HPDE6-E6E7 (cell line): Measurements from ENCODE around the gene TVP23A.
"Not testable (repeated sequence)": the region's sequence is repeated elsewhere in the genome, so short reads cannot be mapped to it uniquely, and the experiment has no call there.

Experiments
- DNase-seq: peaks from one replicate; pipeline ENCODE4 v3.0.0; 2011; ENCODE audit warnings: missing footprints; ENCODE audit errors: extremely low spot score

Gene TVP23A

DNA sequence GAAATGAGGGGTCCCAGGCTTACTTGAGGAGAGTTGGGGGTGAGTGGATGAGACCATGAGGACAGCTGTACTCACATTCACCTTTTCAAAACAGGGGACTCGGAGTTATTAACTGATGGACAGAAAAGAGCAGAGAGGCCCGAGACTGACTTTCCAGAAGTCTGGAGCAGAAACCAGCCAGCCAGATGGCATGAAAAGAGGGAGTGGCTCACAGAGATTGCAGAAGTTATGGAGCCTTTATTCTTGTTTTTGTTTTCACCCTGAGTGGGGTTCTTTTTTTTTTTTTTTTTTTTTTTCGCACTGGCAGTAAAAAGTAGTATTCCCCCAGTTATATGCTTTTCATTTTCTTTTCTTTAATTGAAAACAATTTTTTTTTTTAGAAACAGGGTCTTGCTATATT, 18.9 kb downstream of the TVP23A start:
- no peak for DNase-seq

DNA sequence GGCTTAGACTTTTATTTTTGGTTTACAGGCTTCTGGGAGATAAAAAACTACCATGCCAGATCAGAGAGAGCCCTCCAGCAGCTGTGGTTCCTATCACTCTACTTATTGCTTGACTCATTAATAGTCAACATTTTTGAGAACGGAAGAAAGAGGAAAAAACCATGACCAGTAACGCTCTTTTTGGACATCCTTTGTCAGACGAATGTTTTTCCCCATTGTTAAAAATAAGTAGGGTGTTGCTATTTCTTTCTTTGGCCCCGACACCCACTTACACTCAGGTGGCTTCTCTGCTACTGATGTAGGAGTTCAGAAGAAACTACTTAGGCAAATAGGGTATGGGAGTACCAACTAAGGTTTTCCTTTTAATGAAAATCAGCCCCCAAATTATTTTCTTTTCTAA, 27.5 kb downstream of the TVP23A start:
- no peak for DNase-seq

DNA sequence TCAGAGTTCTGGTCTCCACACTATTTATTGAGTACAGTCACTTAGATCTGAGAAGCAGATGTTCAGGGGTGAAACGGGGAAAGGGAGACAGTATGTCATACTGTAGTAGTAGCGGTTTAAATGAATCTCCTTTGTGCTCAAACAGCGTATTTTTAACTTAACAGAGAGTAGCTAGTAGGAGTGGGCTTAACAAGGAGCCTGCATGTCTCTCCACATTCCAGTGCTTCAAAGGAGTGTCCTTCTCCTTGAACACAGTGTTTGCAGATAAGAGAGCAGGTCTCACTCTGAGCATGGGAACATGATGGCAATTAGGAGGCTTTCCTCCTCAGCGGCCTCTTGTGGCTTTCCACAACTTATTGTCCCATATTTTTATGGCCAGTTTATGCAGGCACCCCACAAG, 30.0 kb downstream of the TVP23A start:
- not testable (repeated sequence) for DNase-seq

DNA sequence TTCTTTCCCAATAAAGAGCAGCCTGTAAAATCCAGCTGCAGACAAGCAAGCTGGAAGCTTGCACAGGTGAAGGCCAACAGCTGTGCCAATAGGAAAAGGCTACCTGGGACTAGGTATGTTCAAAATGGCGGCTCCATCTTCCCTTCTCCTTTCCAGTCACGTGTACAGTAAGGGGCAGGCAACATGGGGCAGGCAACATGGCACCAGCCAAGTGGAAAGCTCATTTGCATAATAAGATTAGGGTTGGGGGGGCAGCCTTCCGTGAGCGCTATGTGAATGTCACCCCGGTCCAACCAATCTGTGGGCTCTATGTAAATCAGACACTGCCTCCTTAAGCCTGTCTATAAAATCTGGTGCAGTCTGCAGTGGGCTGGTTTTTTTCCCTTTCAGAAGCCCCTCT, 31.3 kb downstream of the TVP23A start:
- DNase-seq: no peak

DNA sequence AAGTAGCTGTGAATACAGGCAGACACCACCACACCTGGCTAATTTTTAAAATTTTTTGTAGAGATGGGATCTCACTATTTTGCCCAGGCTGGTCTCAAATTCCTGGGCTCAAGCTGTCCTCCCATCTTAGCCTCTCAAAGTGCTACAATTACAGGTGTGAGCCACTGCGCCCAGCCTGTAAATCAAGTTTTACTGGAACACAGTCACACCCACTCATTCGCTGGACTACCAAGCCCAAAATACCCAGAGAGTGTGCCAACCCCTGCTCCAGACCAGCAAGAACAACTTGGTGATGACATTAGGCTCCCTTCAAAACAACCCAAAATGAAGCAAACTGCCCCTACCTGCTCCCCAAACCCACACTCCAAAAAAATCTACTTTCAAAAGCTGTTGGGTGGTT, 36.0 kb downstream of the TVP23A start:
- no peak for DNase-seq

DNA sequence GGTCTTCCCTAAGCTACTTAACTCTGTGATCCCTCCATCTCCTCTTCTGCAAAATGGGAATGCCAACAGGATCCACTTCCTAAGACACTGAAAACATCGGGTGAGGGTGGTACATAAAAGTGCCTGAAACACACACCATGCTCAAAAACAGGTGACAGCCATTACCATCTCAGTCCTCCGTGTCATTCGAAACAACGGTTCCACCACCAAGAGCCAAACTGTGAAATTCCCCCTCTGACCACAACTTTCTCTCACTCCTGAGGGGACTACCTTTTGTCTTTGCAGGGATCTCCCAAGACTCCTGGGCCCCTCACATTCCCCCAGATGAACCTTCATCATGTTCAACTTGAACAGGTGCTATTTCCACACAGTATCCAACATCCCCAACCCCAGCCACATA, 38.0 kb downstream of the TVP23A start:
- DNase-seq: no peak

DNA sequence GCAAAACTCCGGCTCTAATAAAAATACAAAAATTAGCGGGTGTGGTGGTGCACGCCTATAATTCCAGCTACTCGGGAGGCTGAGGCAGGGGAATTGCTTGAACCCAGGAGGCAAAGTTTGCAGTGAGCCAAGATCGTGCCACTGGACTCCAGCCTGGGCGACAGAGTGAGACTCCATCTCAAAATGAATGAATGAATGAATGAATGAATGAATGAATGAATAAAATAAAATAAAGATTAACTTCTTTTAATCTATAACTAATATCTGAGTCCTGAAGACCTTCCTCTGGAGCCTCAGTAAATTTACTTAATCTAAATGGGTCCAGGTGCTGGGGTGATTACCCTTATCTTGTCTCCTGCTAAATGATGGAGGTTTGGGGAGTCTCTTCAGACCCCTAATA, 38.7 kb downstream of the TVP23A start:
- DNase-seq: not testable (repeated sequence)

DNA sequence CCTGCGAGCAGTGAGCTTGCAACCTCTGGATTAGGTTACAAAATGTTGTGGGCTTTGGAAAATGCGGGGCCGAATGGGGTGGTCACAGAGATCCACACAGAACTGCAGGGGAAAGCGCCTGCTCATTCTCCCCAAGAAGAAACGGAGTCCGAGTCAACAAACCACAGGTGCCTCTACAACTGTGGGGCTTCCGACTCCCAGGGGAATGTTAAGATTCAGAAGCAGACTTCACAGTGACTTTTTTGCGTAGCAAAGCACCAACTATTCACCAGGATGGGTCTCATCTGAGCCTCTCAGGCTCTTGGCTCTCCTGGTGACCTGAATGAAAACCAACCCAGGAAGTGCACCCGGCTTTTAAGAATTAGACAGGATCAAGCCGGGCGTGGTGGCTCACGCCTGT, 41.2 kb downstream of the TVP23A start:
- no peak for DNase-seq

DNA sequence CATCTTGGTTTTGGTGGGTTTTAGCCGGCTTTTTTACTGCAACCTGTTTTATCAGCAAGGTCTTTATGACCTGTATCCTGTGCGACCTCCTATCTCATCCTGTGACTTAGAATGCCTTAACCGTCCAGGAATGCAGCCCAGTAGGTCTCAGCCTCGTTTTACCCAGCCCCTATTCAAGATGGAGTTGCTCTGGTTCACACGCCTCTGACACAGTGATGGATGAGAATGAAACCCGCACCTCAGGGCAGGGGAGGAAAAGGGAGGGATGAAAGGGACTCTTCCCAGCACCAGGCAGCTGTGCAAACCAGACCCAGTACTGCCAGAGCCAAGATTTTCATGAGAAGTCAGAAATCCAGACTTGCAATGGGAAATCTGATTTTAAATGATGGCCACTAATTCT, 41.7 kb downstream of the TVP23A start:
- DNase-seq: not testable (repeated sequence)

DNA sequence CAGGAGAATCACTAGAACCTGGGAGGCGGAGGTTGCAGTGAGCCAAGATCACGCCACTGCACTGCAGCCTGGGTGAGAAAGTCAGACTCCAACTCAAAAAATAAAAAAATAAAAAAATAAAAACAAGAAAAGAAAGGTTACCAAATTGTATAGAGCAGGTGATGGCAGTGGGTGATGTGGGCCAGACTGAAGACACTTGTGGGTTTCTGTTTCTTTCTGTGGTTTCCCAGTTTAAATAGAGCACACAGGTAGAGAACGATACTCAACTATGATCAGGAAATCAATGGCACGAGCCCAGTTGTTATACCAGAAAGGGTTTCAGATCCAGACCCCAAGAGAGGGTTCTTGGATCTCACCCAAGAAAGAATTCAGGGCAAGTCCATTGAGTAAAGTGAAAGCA, 42.3 kb downstream of the TVP23A start:
- no peak for DNase-seq

DNA sequence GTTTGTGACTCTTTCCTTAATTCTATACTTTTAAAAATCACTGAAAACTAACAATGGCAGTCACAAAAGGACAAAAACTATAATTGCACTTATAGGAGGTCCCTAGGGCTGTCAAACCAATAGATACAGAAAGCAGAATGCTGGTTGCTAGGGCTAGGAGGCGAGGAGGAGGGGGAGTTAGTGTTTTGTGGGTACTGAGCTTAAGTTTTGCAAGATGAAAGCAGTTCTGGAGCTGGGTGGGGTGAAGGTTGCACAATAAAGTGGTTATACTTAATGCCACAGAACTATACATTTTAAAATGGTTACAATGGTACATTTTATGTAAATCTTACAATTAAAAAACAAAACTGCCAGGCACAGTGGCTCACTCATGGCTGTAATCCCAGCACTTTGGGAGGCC, 47.7 kb downstream of the TVP23A start:
- no peak for DNase-seq

DNA sequence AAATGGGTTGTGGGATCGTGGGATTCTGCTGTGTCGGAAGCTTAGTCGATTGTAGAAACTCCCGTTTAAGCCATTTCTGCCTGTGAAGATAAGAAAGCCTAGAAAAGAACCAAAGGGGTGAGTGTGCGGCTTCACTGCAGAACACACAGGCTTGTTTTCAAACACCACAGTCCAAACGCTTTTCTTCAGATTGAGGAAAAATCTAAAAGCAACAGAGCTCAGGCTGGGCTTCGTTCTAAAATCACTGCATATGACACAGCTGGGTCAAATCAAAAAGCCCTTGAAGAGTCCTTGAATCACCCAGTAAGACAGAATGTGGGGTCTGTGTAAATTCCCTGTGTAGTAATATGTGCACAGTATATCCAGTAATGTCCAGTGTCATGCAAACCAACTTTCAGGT, 49.2 kb downstream of the TVP23A start:
- no peak for DNase-seq

DNA sequence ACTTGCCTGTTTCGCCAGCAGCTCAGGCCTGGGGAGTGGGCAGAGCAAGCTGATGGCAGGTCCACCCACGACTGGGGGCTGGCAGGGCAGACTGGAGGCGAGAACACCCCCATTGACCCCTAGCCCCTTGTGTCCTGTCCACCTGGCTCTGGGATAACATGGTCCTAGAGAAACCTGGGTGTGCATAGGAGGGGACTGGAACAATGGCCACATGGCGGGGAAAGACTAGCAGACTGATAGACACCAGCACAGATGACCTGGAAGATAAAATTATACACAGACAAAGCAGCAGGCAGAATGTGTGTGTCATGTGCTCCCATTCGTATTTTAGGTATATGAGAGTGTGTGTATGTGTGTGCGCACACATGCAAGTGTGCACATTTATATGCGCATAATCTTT, 51.5 kb downstream of the TVP23A start:
- no peak for DNase-seq

DNA sequence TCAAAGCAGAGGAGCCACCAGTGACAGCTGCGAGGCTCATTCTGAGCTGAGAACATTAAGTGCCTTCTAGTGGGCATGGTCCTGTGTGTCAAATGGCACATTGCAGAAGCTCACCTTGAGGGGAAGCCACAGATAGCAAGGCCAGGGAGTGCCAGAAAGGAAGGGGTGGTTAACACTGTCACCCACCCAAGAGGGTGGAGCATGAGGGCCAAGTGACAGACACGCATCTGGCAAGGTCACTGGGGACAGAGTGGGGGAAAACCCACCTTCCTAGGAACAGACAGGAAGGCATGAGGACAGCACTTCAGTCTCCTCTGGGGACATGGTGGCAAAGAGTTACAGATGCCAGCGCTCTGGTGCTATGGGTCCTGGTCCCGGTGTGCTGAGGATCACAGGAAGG, 52.8 kb downstream of the TVP23A start:
- no peak for DNase-seq

DNA sequence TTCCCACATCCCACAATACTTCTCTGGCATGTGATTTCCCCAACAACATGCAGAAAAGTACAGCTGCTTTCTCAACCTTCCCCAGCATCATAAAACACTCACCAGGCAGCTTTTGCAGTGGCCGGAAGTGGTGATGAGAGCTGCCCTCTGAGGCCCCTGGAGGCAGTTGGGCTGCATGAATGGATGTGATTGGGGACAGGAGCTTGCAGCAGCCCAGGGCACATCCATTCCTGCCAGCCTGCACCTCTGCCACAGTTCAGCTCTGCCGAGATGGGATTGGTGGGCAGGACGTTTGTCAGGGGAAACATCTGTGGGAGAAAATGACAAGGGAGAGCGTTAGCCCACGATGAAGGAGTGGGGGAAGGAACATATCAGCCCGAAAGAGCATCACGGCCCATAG, 55.1 kb downstream of the TVP23A start:
- DNase-seq: no peak

DNA sequence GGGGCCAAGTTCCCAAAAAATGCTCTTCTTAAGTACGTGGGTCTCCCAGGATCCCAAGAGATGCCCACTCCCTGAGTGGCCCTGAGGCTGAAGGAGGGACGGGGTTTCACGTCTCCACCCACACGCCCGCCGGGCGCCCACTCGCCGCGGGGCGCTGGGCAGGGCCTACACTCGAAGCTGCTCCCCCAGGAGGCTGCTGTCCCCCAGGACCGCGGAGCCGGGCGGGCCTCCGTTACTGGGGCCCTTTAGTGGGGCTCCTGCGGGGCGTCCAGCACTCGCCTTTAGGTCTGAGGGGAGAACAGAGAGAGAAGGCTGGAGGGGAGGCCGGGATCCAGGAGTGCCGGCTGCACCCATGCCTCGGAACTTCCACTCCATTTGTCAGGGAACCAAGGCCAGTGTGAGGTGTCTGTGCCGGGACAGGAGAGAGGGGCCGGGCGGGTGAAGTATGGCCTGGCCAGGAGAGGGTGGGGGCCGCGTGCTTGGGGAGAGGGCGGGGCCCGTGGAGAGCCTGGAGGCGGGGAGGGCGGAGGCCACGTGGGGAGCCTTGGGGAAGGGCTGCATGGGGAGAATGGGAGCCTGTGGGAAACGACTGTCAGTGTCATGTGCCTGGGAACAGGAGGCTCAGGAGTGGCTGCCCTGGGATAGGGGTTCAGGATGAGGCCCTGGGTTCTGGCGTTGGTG, 56.1 kb downstream of the TVP23A start:
- no peak for DNase-seq

DNA sequence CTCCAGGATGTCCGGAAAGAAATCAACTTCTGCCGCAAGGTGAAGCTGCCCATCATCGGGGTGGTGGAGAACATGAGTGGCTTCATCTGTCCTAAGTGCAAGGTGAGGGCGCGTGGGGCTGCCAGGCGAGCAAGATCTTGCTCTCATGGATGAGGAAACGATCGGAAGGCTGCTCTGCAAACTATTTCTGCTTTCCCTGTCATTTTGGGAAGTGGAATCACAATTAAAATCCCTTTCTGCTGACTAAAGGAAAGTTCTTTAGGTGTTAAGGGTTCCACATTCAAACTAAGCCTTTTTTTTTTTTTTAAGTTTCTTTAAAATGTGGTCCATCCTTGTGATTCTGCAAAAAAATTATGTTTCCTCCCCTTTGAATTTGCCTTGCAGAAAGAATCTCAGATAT, 57.2 kb downstream of the TVP23A start:
- no peak for DNase-seq

DNA sequence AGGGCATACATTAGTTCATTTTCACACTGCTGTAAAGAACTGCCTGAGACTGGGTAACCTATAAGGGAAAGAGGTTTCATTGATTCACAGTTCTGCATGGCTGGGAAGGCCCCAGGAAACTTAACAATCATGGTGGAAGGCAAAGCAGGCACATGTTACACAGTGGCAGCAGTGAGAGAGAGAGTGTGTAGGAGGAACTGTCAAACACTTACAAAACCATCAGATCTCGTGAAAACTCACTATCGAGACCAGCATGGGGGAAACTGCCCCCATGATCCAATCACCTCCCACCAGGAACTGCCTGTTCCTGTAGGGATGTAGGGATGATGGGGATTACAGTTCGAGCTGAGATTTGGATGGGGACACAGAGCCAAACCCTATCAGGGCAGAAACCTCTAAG, 57.7 kb downstream of the TVP23A start:
- DNase-seq: no peak

DNA sequence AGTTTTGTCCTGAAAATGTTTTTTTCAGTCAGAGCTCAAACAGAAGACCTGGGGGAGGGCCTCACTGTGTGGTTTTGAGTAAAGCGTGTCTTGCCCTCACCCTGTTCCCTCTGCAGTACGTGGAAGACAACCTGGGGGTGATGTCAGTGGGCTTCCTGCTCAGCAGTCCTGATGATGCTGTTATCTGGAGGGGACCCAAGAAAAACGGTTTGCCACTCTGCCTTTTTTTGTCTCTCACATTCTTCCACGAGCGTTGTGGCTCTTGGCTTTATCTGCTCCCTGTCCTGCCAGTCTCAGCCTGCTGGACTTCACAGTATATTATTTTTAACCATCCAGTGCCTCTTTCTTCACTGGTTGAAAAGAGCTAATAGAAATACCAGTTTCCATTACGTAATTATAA, 62.0 kb downstream of the TVP23A start:
- DNase-seq: no peak

DNA sequence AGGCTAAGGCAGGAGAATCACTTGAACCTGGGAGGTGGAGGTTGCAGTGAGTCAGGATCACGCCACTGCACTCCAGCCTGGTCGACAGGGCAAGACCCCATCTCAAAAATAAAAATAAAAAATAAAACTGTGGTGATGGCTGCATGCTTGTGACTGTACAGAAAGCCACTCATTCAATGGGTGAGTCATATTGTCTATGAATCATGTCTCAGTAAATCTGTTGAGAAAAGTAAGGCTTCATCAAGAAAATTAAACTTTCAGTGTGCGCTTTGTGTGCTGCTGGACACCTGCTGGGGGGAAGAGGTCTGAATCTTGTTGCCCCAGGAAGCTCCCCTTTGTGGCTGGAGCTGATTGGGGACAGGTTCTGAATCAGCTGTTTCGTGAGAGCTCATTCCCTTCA, 63.7 kb downstream of the TVP23A start:
- DNase-seq: peak; percentile 27

DNA sequence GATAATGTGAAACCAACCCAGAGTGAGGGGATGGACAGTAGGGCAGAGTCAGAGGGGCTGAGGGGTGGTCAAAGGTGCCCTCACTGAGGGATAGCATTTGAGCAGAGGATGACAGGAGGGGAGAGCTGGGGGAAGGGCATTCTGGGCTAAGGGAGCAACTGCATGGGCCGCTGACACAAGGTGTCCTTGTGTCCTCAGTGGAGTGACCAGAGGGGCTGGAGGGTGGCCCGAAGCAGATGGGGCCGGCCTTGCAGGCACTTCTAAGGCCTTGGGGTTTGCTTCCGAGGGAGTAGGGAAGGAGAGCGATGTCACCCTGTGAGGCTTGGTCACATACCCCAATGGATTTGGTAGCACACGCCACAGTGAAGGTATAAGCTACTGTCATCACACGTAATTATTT, 64.9 kb downstream of the TVP23A start:
- DNase-seq: no peak

DNA sequence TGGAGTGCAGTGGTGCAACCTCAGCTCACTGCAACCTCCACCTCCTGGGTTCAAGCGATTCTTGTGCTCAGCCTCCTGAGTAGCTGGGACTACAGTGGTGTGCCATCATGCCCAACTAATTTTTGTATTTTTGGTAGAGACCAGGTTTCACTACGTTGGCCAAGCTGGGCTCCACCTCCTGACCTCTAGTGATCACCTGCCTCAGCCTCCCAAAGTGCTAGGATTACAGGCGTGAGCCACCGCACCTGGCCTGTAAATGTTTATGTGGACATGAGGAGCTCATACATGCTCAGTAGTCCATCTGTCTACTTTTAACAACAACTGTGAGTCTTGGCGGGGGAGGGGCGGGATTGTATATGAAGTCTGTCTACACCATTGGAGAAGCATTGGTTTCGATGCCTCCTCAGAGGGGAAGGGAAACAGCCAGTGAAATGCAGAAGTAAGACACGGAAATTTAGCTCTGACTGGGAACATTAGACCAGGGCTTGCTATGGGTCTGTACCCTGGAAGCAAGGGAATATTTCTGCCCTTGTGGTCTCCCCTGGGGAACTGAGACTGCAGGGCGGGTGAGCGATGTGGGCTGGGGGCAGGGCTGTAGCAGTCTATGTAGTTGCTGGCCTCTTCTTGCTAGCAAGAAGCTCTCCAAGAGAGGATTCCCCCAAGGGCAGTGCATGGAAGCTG, 65.6 kb downstream of the TVP23A start:
- no peak for DNase-seq

DNA sequence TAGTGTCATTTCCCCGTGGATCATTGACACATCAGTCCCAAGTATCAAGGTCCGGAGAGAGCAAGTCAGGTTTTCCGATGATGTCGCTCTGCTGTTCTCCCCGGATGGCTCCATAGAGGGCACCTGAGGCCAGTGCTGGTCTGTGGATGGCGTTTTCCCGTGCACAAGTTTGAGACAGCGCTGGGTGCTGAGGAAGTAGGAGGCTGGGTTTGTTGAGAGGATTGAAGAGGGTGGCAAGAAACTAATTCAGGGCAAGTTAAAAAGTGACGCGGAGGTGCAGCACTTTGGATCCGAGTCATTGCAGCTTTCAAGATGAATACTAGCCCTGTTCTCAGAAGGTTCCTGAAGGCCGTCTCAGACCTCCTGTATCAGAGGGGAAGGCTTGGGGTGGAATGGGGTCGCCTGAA, 67.3 kb downstream of the TVP23A start:
- no peak for DNase-seq

DNA sequence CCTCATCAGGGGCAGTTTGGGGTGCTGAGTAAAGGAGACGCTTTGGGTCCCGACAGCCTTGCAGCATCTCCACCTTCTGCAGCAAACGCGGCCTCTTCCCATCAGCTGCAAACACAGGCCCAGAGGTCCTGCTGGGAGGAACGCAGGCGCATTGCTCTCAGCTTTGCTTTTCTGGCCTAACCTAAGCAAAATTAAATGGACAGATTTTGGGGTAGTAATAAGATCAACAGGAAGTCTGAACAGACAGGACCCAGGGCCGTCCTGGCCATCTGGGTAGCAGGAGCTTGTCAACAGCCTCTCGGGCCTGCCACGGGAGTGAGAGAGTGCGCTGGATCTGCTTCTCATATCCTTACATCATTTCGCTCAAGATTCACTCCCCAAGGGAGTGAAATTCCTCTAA, 67.8 kb downstream of the TVP23A start:
- DNase-seq: no peak
